T-helper 1 cell treated with Interleukin-12 subunit alpha and Interleukin-12 subunit beta and Interleukin-4 antibody, amounts not matched to agents 30 ng/mL and 1 ng/mL, for 36 hours (primary cell): ENCODE measurements around the gene PACS1. TPM values are rescaled to one million over a fixed set of nuclear protein-coding genes. Genes with fewer than 3 reads are reported as not detected.

Source experiments
- intact Hi-C: fragments of 100-400 bp; cut with micrococcal nuclease; formaldehyde crosslinking; loops from one replicate; pipeline ENCODE4 v1.15.1; 2024
- total RNA-seq: library from RNA; stranded (reverse); gene quantifications from 2 replicates; pipeline ENCODE4 v1.2.3, GENCODE V29; 2022

The PACS1 gene
- total RNA-seq, 1 donor from 2014 or later, result 90.5 TPM

DNA sequence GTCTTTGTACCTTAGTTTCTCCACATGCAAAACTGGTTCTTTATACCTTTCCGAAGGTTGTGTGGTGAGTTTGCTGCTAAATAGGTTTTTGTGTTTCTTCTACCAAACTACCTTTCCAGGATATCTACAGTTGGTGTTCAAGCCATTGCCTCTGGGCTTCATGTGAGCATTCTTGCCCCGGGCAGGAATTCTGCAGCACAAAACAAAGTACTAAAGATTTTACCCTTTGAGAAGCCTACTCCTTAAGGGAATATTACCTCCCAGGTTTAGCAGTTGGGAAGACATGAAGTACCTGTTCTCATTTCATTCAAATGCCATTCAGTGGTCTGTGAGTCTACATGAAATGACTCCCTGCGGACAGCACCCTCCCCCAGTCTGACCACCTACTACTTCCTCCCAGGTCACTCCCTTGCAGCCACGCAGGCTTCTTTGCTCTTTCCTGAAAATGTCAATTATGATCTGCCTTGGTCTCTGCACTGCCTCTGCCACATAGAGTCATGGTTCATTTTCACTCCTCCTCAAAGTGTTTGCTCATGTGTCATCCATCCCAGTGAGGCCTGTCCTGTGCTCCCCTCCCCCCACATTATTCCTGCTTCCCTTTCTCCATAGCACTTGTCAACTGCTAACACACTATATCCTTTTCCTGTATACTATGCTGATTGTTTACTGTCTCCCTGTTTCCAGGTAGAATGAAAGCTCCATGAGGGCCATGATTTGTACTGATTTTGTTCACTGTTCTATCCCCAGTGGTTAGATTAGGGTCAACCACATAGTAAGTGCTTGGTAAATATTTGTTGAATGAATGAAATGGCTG lies 36.9 kb downstream of the PACS1 start:
- intact Hi-C loops, result no loop called here

DNA sequence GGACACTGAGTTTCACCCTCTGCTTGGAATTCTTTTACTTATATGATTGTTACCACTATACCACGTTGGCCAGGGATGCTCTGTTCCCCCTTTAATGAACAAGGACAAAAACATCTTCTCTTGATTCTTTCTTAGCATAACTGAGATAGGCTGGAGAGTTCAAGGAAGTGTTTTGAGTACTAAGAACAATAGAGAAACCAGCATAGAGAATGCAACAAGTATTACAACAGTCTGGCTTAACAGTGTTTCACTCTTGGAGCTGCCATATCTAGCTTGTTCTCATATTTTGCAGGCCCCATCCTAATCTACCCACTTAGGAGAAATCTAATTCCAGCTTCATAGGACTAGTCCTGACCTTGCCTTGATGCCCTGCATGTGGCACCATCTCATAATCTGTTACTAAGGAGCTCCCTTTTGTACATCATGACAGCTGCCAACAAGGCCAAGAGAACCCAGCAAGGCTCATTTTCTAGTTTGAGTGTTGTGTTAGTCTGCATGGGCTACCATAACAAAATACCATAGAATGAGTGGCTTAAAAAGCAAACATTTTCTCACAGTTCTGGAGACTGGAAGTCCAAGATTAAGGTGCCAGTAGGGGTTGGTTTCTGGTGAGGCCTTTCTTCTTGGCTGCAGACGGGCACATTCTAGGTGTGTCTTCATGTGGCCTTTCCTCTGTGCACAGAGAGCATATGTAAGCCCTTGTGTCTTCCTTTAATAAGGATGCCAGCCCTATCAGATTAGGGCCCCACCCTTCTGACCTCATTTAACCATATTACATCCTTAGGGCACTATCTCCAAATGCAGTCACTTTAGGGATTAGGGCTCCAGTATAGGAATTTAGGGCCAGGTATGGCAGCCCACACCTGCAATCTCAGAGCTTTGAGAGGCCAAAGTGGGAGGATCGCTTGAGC lies 37.8 kb downstream of the PACS1 start:
- intact Hi-C loops, result no loop called here

DNA sequence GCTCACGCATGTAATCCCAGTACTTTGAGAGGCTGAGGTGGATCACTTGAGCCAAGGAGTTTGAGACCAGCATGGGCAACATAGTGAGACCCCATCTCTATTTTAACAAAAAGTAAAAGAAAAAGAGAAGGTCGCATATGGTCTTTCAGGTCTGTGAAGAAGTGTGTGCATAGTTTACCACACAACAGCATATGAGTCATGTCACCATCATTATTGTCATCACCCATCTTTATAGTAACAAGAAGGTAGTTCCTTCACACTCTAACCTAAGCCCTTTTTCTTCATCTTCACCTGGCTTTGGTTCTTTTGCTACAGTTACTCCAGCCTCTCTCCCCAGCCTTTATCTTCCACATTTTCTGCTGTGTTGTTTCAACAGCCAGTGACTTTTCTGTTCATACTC lies 39.2 kb downstream of the PACS1 start:
- intact Hi-C loops, result no loop called here

DNA sequence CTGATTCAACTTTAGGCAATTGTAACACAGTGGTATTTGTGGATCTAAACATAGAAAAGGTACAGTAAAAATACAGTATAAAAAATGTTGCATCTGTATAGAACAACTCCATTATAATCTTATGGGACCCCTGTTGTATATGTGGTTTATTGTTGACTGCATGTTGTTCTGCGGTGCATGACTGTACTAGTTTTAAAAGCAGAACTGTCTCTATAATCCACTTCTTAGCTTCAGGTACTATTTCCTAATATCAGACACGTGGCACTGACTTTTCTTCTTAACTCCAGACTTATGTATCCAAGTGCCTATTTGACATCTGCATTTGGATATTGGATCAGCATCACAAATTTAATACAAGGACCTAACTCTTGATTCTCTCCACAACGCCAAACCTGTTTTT lies 41.1 kb downstream of the PACS1 start:
- intact Hi-C loops, result no loop called here

DNA sequence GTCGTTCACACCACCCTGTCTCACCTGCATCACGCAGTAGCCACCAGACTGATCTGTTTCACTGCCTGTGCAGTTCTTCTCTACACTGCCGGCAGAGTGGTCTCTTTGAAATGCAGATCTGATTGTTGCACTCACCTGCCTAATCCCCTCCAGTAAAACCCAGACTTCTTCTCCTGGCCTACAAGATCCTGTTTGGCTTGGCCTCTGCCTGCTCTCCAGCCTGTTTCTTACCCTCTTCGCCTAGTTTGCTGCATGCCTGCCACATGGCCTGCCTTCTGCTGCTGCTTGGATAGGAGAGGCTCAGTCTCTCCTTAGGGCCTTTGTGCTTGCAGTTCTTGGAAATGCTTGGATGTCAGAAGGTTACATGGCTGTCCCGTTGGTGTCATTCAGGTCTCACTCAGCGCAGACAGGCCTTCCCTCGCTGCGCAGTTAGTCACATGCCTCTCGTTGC lies 42.0 kb downstream of the PACS1 start:
- intact Hi-C loops, result no loop called here

DNA sequence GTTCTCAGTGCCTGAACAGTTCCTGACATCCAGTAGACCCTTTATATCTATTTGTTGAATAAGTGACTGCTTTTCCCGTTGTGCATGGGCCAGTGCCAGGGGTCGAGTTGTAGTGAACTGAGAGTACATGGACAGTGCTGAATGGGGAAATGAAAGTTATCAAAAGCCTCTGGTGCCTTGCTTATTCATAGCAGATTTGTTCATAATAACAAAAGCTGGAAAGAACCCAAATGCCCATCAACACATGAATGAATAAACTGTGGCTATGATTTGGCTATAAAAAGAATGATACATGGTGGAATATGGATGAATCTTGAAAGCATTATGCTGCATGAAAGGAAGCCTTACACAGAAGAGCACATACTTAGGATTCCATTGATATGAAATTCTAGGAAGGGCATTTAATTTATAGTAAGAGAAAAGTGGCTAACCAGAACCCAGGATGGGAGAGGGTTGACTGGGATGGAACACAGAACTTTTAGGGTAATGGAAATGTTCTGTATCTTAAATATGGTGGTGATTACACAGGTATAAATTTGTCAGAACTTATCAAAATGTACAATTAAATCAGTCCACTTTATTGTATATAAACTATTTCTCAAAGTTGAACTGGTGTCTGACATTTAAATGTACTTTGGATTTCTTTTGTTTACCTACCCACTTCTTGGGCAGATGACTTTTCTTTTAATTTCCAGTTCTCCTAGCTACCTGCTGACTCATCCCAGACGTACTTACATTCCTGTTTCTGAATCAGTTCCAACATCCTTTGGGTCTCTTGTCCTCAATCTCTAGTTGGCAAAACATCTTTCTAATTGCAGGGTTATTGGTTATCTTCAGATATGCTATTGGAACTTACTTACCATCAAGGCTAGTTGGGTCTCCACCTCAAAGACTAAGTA lies 42.8 kb downstream of the PACS1 start:
- intact Hi-C loops, result no loop called here

DNA sequence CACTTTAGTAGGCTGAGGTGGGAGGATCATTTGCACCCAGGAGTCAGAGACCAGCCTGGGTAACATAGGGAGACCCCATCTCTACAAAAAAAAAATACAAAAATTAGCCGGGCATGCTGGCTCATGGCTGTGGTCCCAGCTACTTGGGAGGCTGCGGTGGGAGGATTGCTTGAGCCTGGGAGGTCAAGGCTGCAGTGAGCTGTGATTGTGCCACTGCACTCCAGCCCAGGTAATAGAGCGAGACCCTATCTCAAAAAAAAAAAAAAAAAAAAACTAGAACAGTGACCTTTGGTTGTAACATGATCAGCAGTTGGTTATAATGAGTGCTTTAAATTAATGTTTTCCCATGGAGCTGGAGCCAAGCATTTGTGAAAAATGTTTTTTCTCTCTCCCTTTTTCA lies 44.9 kb downstream of the PACS1 start:
- intact Hi-C loops, result loop anchor here (1.0 kb wide), 3 partner anchors 11 to 34 kb away; no protein-coding TSS in a partner anchor

DNA sequence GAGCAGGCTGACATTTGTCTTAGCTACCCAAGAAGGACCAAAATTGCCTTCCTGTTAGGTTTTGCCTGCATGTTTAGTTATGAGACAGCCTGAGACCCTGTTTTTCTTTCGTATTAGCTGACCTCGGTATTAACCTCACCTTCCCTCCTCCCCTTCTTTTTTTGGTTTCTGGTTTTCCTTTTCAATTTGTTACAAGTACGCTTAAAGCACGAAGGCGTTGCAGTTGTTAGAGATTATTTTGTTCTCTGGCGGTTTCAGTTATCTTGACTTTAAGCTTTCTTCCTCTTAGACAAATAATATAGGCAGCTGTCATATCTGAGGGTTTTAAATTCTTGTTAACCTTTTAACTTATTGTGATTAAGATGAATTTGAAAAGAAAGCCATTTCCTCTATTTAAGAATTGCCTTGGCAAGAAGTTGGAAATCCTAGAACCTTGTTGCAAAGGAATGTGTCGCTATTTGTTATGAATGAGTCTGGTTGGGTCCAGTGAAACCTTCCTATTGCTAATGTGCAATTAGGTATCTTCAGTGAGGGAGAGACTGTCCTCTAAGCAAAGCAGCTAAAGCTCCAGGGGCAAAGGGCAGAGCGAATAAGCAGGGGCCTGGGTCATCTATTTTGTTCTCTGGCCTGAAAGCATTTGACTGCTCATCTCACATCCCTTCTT lies 45.7 kb downstream of the PACS1 start:
- intact Hi-C loops, result loop anchor here (1.0 kb wide), 3 partner anchors 11 to 34 kb away; no protein-coding TSS in a partner anchor

DNA sequence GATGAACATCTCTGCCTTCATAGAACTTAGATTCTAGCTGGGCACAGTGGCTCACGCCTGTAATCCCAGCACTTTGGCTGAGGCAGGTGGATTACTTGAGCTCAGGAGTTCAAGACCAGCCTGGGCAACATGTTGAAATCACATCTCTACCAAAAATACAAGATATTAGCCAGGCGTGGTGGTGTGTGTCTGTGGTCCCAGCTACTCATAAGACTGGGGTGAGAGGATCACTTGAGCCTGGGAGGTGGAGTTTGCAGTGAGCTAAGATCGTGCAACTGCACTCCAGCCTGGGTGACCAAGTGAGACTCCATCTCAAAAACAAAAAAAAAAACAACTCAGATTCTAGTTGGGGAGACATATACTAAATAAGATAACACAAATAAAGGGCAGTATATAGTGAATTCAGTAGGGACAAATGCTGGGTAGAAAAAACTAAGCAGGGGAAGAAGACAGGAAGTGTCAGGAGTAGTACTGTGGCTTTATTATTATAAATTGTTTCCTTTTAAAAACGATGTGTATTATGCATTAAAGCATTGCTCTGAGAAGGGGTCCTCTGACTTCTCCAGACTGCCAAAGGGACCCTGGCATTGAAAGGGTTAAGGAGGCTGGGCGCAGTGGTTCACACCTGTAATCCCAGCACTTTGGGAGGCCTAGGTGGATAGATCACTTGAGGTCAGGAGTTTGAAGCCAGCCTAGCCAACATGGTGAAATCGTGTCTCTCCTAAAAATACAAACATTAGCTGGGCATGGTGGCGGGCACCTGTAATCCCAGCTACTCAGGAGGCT lies 46.7 kb downstream of the PACS1 start:
- intact Hi-C loops, result no loop called here

DNA sequence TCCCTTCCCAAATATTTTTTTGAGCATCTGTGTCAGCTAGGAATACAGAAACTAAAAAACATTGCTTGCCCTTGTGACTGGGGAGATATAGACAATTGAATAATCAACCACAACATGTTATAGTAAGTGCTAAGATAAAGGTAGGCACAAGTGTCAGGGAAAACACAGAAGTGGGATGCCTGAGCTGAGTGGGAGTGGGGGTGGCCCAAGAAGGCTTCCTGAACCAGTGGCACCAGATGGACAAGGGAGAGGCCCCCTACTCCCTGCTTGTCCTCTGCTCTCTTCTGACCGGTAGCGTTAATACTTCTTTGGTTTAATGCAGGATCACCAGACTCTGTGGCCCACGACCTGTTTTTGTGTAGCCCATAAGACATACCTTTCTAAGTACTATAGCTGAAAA lies 48.8 kb downstream of the PACS1 start:
- intact Hi-C loops, result no loop called here

DNA sequence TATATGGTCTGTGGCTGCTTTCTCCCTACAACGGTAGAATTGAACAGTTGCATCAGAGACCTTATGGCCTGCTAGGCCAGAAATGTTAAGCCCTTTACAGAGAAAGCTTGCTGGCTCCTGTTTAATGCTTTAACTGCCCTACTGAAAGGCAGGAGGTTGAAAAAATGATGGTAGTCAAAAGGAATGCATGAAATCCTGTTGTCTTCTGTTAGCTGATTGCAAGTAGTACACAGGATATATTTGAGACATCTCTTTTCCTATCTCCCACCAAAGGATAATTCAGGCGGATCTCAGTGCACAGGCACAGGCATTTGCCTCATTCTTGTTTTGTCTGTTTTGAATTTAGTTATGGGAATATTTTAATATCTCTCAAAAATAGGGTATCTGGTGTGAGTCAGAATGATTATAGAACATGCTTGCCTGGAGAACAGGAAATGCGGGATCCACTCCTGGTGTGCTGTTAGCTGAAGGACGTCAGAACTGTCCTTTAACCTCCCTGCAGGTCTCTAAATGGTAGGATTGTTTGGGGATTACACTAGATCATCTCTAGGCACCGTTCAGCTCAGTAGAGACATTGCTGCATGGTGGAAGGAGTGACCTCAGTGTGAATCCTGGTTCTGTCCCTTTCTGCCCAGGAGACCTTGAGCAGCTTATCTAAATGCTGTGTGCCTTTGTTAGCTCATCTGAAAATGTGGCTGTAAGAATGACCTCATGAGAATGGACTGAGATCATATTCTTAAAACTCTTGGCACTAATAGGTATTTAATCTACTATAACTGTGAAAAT lies 49.5 kb downstream of the PACS1 start:
- intact Hi-C loops, result no loop called here

DNA sequence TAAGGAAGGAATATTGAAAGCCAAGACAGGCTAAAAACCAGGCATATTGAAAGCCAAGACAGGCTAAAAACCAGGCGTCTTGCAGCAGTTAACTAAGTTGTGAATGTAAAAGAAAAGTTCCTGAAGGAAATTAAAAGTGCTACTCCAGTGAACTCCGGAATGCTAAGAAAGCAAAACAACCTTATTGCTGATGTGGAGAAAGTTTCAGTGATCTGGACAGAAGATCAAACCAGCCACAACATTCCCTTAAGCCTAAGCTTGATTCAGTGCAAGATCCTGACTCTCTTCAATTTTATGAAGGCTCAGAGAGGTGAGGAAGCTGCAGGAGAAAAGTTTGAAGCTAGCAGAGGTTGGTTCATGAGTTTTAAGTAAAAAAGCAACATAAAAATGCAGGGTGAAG lies 51.4 kb downstream of the PACS1 start:
- intact Hi-C loops, result no loop called here

DNA sequence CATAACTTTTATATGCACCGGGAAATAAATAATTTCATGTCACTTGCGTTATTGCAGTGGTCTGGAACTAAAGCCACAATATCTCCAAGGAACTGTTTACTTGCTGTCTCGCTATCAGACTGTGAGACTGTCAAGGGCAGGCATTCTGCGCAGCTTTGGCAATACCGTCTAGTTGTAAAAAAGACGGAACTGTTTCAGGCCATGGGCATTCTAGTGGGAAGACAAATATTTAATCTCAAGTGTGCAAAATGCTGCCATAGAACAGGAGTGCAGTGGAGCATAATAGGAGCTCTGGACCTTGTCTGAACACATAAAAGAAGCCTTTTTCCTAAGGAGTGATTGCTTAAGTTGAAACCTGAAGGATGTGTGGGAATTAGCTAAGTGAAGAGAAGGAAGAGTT lies 53.8 kb downstream of the PACS1 start:
- intact Hi-C loops, result no loop called here

DNA sequence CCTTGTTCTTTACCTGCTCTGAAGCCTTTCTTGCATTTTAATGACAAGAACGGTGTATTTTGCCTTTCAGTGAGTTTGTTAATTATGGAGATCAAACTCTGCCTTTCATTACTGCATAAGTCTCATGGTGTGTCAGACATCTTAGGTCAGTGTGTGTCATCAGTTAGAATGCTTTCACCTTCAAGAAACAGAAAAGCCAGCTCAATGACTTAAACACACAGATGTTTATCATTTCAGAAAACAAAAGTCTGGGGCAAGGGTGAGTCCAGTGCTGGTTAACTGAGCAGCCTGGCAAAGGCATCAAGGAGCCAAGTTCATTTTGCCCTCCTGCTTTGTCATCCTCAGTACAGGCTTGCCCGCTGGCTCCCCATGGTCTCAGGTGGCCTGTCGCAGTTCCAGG lies 54.5 kb downstream of the PACS1 start:
- intact Hi-C loops, result no loop called here

DNA sequence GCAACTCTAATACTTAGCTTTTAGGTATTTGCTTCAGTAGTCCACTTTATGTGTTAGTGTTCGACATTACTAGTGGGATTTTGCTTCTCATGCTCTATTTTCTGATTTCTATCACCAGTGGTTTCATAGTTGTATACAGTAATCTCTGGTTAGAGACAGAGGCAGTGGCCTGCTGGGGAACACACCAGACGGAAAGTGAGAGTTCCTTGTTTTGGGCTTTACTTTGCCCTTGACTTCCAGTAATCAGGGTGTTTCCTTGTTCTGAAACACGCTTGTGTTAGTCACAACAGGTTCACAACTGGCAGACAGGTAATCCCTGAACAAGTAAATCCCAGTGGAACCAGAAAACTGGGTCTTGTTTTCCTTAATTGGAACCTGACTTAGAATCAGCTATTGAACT lies 56.0 kb downstream of the PACS1 start:
- intact Hi-C loops, result loop anchor here (1.0 to 2.0 kb wide), 5 partner anchors 8 to 57 kb away; no protein-coding TSS in a partner anchor

DNA sequence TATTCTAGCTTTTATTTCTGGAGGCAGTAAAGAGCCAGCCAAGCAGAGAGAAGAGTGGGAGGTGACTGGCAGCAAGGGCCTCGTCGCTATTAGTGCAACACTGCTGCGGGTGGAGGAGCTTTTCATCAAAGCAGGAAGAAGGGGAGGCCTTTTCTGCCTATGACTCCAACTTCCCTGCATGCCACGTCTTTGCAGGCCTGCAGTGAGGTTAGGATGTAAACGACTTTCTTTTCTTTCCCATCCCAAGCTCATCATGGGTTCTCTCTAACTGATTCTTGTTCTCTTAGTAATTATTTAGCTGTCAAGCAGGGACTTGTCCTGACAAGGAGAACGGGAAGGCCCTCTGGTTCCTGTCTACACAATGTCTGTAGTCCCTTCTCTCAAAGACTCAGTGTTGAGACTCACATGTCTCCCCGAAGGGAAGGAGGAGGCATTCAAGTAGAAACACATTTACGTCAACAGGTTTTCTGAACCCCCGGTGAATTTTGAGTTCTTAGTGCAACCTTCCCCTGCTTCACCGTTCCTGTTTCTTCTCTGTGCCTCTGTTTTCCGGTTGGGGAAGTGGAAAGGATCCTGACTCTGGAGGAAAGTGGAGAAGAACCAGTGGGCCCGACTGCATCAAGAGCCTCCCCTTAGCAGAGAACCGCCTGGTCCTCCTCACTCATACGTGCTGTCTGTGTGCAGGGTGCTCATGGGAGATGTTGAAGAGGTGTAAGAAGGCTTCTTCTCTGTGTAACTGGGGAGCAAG lies 56.9 kb downstream of the PACS1 start:
- intact Hi-C loops, result loop anchor here (1.0 to 2.0 kb wide), 5 partner anchors 7 to 58 kb away; no protein-coding TSS in a partner anchor

DNA sequence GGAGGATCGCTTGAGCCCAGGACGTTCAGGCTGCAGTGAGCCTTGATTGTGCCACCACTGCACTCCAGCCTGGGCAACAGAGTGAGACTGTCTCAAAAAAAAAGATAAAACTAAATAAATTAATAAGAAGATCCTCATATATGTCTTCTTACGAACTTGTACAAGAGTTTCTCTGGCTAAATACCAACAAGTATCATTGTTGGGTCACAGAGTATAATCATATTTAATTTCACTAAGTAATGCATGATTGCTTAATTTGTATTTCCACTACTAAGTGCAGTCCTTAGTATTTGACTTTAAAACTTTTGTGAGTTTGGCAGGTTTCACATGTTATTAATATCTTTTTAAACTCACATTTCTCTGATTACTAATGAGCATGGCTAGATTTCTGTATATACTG lies 60.9 kb downstream of the PACS1 start:
- intact Hi-C loops, result no loop called here

DNA sequence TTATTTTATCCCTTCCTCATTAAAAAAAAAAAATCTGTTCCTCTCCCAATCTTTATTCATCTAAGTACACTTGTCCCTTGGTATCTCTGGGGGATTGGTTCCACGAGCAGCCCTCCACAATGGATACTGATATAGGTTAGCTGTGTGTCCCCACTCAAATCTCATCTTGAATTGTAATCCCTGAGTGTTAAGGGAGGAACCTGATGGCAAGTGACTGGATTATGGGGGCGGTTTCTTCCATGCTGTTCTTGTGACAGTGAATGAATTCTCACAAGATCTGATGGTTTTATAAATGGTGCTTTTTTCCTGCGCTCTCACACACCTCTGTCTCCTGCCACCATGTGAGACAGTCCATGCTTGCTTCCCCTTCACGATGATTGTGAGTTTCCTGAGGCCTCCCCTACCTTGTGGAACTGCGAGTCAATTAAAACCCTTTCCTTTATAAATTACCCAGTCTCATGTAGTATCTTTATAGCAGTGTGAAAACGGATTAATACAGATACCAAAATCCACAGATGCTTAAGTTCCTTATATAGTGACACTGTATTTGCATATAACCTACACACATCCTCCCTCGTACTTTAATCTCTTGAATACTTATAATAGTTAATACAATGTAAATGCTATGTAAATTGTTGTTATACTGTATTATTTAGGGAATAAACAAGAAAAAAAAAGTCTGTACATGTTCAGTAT lies 62.0 kb downstream of the PACS1 start:
- intact Hi-C loops, result no loop called here
